CD4-positive, alpha-beta T cell treated with Interleukin-15 for 1 hour (primary cell): ENCODE data around the gene INHBB.

ENCODE experiments used
- DNase-seq: peaks from one replicate; pipeline ENCODE4 v3.0.0-alpha.2; 2020

The INHBB gene

GRCh38 chr2:120360307-120360855 is 14.4 kb downstream of the INHBB start:
- no peak for DNase-seq

- DNase-seq, result no peak
Observed at GRCh38 chr2:120362926-120363325, 17.0 kb downstream of the INHBB start.

- DNase-seq, result no peak
Observed at GRCh38 chr2:120365236-120365793, 19.4 kb downstream of the INHBB start.

GRCh38 chr2:120366698-120367097 is 20.8 kb downstream of the INHBB start:
- no peak for DNase-seq

GRCh38 chr2:120367221-120367620 is 21.3 kb downstream of the INHBB start:
- DNase-seq, result no peak

- no peak for DNase-seq
Observed at GRCh38 chr2:120367649-120368048, 21.7 kb downstream of the INHBB start.

- DNase-seq, result no peak
Observed at GRCh38 chr2:120368086-120368485, 22.1 kb downstream of the INHBB start.

GRCh38 chr2:120369250-120369649 is 23.3 kb downstream of the INHBB start:
- no peak for DNase-seq

GRCh38 chr2:120371969-120372625 is 26.2 kb downstream of the INHBB start:
- no peak for DNase-seq

- DNase-seq, result no peak
Observed at GRCh38 chr2:120372816-120373215, 26.9 kb downstream of the INHBB start.

- no peak for DNase-seq
Observed at GRCh38 chr2:120373424-120373823, 27.5 kb downstream of the INHBB start.

- DNase-seq, result no peak
Observed at GRCh38 chr2:120374821-120375220, 28.9 kb downstream of the INHBB start.

- no peak for DNase-seq
Observed at GRCh38 chr2:120375251-120376020, 29.5 kb downstream of the INHBB start.

- DNase-seq, result no peak
Observed at GRCh38 chr2:120376101-120376500, 30.2 kb downstream of the INHBB start.

GRCh38 chr2:120376679-120377640 is 31.0 kb downstream of the INHBB start:
- no peak for DNase-seq

GRCh38 chr2:120378605-120379004 is 32.7 kb downstream of the INHBB start:
- DNase-seq, result no peak

GRCh38 chr2:120379916-120380893 is 34.3 kb downstream of the INHBB start:
- DNase-seq, result no peak

GRCh38 chr2:120381192-120381591 is 35.3 kb downstream of the INHBB start:
- no peak for DNase-seq

GRCh38 chr2:120381661-120382060 is 35.7 kb downstream of the INHBB start:
- no peak for DNase-seq

- no peak for DNase-seq
Observed at GRCh38 chr2:120382541-120383144, 36.7 kb downstream of the INHBB start.

GRCh38 chr2:120383191-120383590 is 37.3 kb downstream of the INHBB start:
- DNase-seq, result no peak
